Astrocyte (in vitro differentiated cells and primary cell): ENCODE measurements around the gene DOCK1. TPM values are rescaled to one million over a fixed set of nuclear protein-coding genes. Genes with fewer than 3 reads are reported as not detected.
A peak's percentile ranks its signal among the peaks of the same experiment; 100 is the strongest.
"Not testable (repeated sequence)": the region's sequence is repeated elsewhere in the genome, so short reads cannot be mapped to it uniquely, and the experiment has no call there.

Experiments used
- DNase-seq: peaks from one replicate; pipeline ENCODE4 v3.0.0-alpha.2; 2010; ENCODE audit warnings: low read depth
- FAIRE-seq: peaks from 2 replicates; lab custom pipeline; 2011; peaks lifted over from hg19 to GRCh38; lab: Jason Lieb, UNC
- H2AFZ ChIP-seq: 2 replicates; pipeline ENCODE4 v1.6.0; 2012; ENCODE audit warnings: low read depth, low read length, inconsistent platforms
- H3K27ac ChIP-seq: 2 replicates; pipeline ENCODE4 v1.5.1; 2011; ENCODE audit warnings: low read depth, low read length, inconsistent platforms
- H3K27me3 ChIP-seq: 2 replicates; pipeline ENCODE4 v1.6.0; 2011; ENCODE audit warnings: low read length, inconsistent platforms; ENCODE audit not compliant: insufficient read depth
- H3K36me3 ChIP-seq: 2 replicates; pipeline ENCODE4 v1.5.1; 2011; ENCODE audit warnings: low read length, inconsistent platforms; ENCODE audit not compliant: insufficient read depth
- H3K4me1 ChIP-seq: 2 replicates; pipeline ENCODE4 v1.5.1; 2011; ENCODE audit warnings: low read length, inconsistent platforms; ENCODE audit not compliant: insufficient read depth
- H3K4me2 ChIP-seq: 2 replicates; pipeline ENCODE4 v1.6.0; 2012; ENCODE audit warnings: low read length, inconsistent platforms
- H3K4me3 ChIP-seq: 2 replicates; pipeline ENCODE4 v1.5.1; 2011; ENCODE audit warnings: low read depth, mild to moderate bottlenecking, low read length, inconsistent platforms; ENCODE audit not compliant: insufficient read depth
- H3K79me2 ChIP-seq: 2 replicates; pipeline ENCODE4 v1.6.0; 2012; ENCODE audit warnings: mild to moderate bottlenecking, low read length, inconsistent platforms; ENCODE audit not compliant: insufficient read depth
- H3K9ac ChIP-seq: 2 replicates; pipeline ENCODE4 v1.6.0; 2012; ENCODE audit warnings: mild to moderate bottlenecking, low read length, inconsistent platforms
- H3K9me3 ChIP-seq: 2 replicates; pipeline ENCODE4 v1.5.1; 2012; ENCODE audit warnings: low read depth, mild to moderate bottlenecking, low read length, inconsistent platforms; ENCODE audit not compliant: insufficient read depth
- H4K20me1 ChIP-seq: 2 replicates; pipeline ENCODE4 v1.6.0; 2012; ENCODE audit warnings: low read length, inconsistent platforms; ENCODE audit not compliant: insufficient read depth
- H3K27ac Mint-ChIP-seq: one replicate; pipeline ENCODE4 v1.8.0; 2021; ENCODE audit warnings: mild to moderate bottlenecking, mixed read lengths; ENCODE audit not compliant: unreplicated experiment
- H3K27me3 Mint-ChIP-seq: one replicate; pipeline ENCODE4 v1.8.0; 2021; ENCODE audit warnings: low read depth, mixed read lengths; ENCODE audit not compliant: unreplicated experiment
- H3K36me3 Mint-ChIP-seq: one replicate; pipeline ENCODE4 v1.8.0; 2021; ENCODE audit warnings: low read depth, mixed read lengths; ENCODE audit not compliant: unreplicated experiment
- H3K4me1 Mint-ChIP-seq: one replicate; pipeline ENCODE4 v1.8.0; 2021; ENCODE audit warnings: low read depth, mixed read lengths; ENCODE audit not compliant: unreplicated experiment
- H3K4me3 Mint-ChIP-seq: one replicate; pipeline ENCODE4 v1.8.0; 2021; ENCODE audit warnings: mild to moderate bottlenecking, moderate library complexity, mixed read lengths; ENCODE audit not compliant: unreplicated experiment
- H3K9me3 Mint-ChIP-seq: one replicate; pipeline ENCODE4 v1.8.0; 2021; ENCODE audit warnings: mild to moderate bottlenecking, mixed read lengths; ENCODE audit not compliant: unreplicated experiment
- CTCF ChIP-seq: IDR thresholded peaks from 2 replicates; pipeline ENCODE4 v1.5.1; 2011; ENCODE audit warnings: low read depth, mild to moderate bottlenecking, inconsistent platforms, low read length, moderate library complexity; ENCODE audit not compliant: insufficient read depth
- EZH2 ChIP-seq: IDR thresholded peaks from 2 replicates; pipeline ENCODE4 v1.6.1; 2012; ENCODE audit warnings: mild to moderate bottlenecking, low read length, inconsistent platforms; ENCODE audit not compliant: insufficient read depth
- total RNA-seq: library from RNA; stranded (reverse); gene quantifications from 2 replicates; pipeline ENCODE4 v1.2.1, GENCODE V29; 2021

DOCK1 gene
- total RNA-seq, 1 donor from 2014 or later = 42.5 TPM

- no peaks in the 10 kb centered on the region for H3K9me3 Mint-ChIP-seq
- TF ChIP-seq EZH2 (no peak), CTCF (no peak)
- Histone ChIP-seq H3K9me3 (no peaks in the 10 kb centered on the region), H3K9ac (no peak overlapping the region), H3K36me3 (no peaks in the 10 kb centered on the region), H3K27me3 (no peaks in the 10 kb centered on the region), H4K20me1 (peaks cover 98% of the 10 kb centered on the region), H3K27ac (no peak overlapping the region), H3K4me3 (no peak overlapping the region), H3K79me2 (peaks cover 94% of the 10 kb centered on the region), H2AFZ (no peak overlapping the region), H3K4me1 (peaks cover 8% of the 10 kb centered on the region), H3K4me2 (no peak overlapping the region)
- peaks cover 17% of the 10 kb centered on the region for H3K36me3 Mint-ChIP-seq
- no peak overlapping the region for H3K27ac Mint-ChIP-seq
- H3K27me3 Mint-ChIP-seq = no peaks in the 10 kb centered on the region
- no peak for FAIRE-seq
- H3K4me3 Mint-ChIP-seq = no peak overlapping the region
- H3K4me1 Mint-ChIP-seq = peaks cover 9% of the 10 kb centered on the region
- DNase-seq = no peak
These were observed 27.9 kb downstream of the DOCK1 start for GRCh38 chr10:126933116-126933515.

- H3K4me3 ChIP-seq = no peak overlapping the region
- TF ChIP-seq EZH2 (no peak), CTCF (no peak)
- Mint-ChIP-seq H3K36me3 (peaks cover 16% of the 10 kb centered on the region), H3K9me3 (peaks cover 2% of the 10 kb centered on the region), H3K4me3 (no peak overlapping the region), H3K4me1 (peaks cover 9% of the 10 kb centered on the region), H3K27ac (no peak overlapping the region), H3K27me3 (no peaks in the 10 kb centered on the region)
- H3K27me3 ChIP-seq = no peaks in the 10 kb centered on the region
- peaks cover 8% of the 10 kb centered on the region for H3K4me1 ChIP-seq
- no peaks in the 10 kb centered on the region for H3K9me3 ChIP-seq
- DNase-seq (peak; percentile 33), FAIRE-seq (no peak)
- no peak overlapping the region for H3K9ac ChIP-seq
- H2AFZ ChIP-seq = no peak overlapping the region
- no peak overlapping the region for H3K27ac ChIP-seq
- peak overlapping the region; percentile 58 for H3K4me2 ChIP-seq
- H3K79me2 ChIP-seq = peaks cover 93% of the 10 kb centered on the region
- H3K36me3 ChIP-seq = peaks cover 3% of the 10 kb centered on the region
- H4K20me1 ChIP-seq = peaks cover 96% of the 10 kb centered on the region
These were observed 30.2 kb downstream of the DOCK1 start for GRCh38 chr10:126935263-126935946.

GRCh38 chr10:126937026-126937425, 31.8 kb downstream of the DOCK1 start:
- no peak overlapping the region for H2AFZ ChIP-seq
- Mint-ChIP-seq H3K27me3 (no peaks in the 10 kb centered on the region), H3K27ac (no peak overlapping the region), H3K9me3 (peaks cover 2% of the 10 kb centered on the region), H3K4me1 (peaks cover 5% of the 10 kb centered on the region), H3K36me3 (peaks cover 11% of the 10 kb centered on the region), H3K4me3 (no peak overlapping the region)
- DNase-seq = no peak
- H4K20me1 ChIP-seq = peaks cover 91% of the 10 kb centered on the region
- FAIRE-seq = no peak
- H3K9me3 ChIP-seq = no peaks in the 10 kb centered on the region
- H3K4me1 ChIP-seq = peaks cover 8% of the 10 kb centered on the region
- H3K4me2 ChIP-seq = no peak overlapping the region
- peaks cover 3% of the 10 kb centered on the region for H3K36me3 ChIP-seq
- no peak overlapping the region for H3K27ac ChIP-seq
- H3K9ac ChIP-seq = no peak overlapping the region
- TF ChIP-seq EZH2 (no peak), CTCF (no peak)
- H3K79me2 ChIP-seq = peaks cover 88% of the 10 kb centered on the region
- no peak overlapping the region for H3K4me3 ChIP-seq
- no peaks in the 10 kb centered on the region for H3K27me3 ChIP-seq

- not testable (repeated sequence) for H3K9me3 Mint-ChIP-seq, H3K4me1 Mint-ChIP-seq, H3K27ac Mint-ChIP-seq, H3K27ac ChIP-seq, H3K9ac ChIP-seq, H3K27me3 ChIP-seq, H3K4me2 ChIP-seq, DNase-seq, FAIRE-seq, H3K4me3 ChIP-seq, H3K4me1 ChIP-seq, H3K36me3 ChIP-seq, H2AFZ ChIP-seq, H3K9me3 ChIP-seq, H3K27me3 Mint-ChIP-seq, H3K4me3 Mint-ChIP-seq
- Histone ChIP-seq H3K79me2 (peaks cover 88% of the 10 kb centered on the region), H4K20me1 (peaks cover 91% of the 10 kb centered on the region)
- H3K36me3 Mint-ChIP-seq = peaks cover 12% of the 10 kb centered on the region
These were observed 32.9 kb downstream of the DOCK1 start for GRCh38 chr10:126938121-126938520.
